H1 (cell line): Measurements from ENCODE around the gene BBS2. TPM values are rescaled to one million over a fixed set of nuclear protein-coding genes. Genes with fewer than 3 reads are reported as not detected.

Source experiments
- CTCF ChIA-PET: fragments of 300-600 bp; sonication (Branson Sonifier 250); formaldehyde crosslinking; loops from one replicate; lab custom pipeline; 2021; ENCODE audit not compliant: partially characterized antibody; lab: Charles Lee
- POLR2A ChIA-PET: fragments of 300-600 bp; sonication (Branson Sonifier 250); formaldehyde crosslinking; loops from one replicate; lab custom pipeline; 2021; ENCODE audit warnings: inconsistent platforms; ENCODE audit not compliant: partially characterized antibody; lab: Charles Lee
- DNase-seq, 2 experiments: peaks; one replicate each; pipeline versions ENCODE4 v3.0.0 to v3.0.0-alpha.2; 2010 to 2022; ENCODE audit warnings: low spot score in 2 of 2, low read depth in 1 of 2, mixed read lengths in 1 of 2
- FAIRE-seq: peaks from 2 replicates; lab custom pipeline; 2011; peaks lifted over from hg19 to GRCh38; lab: Jason Lieb, UNC
- H2AFZ ChIP-seq: 2 replicates; pipeline ENCODE4 v1.8.1; 2012; ENCODE audit warnings: low read length, inconsistent platforms
- H2AK5ac ChIP-seq: 2 replicates; pipeline ENCODE4 v1.6.1; 2013; ENCODE audit warnings: low read depth, low read length
- H2BK120ac ChIP-seq: replicated peaks from 2 replicates; pipeline ENCODE3; 2013; ENCODE audit warnings: low read depth, low read length, inconsistent platforms
- H2BK12ac ChIP-seq: 2 replicates; pipeline ENCODE4 v1.6.1; 2013; ENCODE audit warnings: low read depth, low read length
- H2BK15ac ChIP-seq: 2 replicates; pipeline ENCODE4 v1.6.1; 2013; ENCODE audit warnings: low read length
- H2BK20ac ChIP-seq: 2 replicates; pipeline ENCODE4 v1.6.1; 2013; ENCODE audit warnings: low read length
- H2BK5ac ChIP-seq: 2 replicates; pipeline ENCODE4 v1.6.1; 2013; ENCODE audit warnings: low read depth, low read length
- H3K14ac ChIP-seq: 2 replicates; pipeline ENCODE4 v1.6.1; 2013; ENCODE audit warnings: inconsistent platforms; ENCODE audit not compliant: insufficient read length
- H3K18ac ChIP-seq: 2 replicates; pipeline ENCODE4 v1.6.1; 2013; ENCODE audit warnings: low read length; ENCODE audit errors: extremely low read depth
- H3K23ac ChIP-seq: 2 replicates; pipeline ENCODE4 v1.6.1; 2013; ENCODE audit warnings: inconsistent platforms; ENCODE audit not compliant: insufficient read length
- H3K23me2 ChIP-seq: 2 replicates; pipeline ENCODE4 v1.6.1; 2013; ENCODE audit warnings: low read depth, low read length
- H3K27ac ChIP-seq: 2 replicates; pipeline ENCODE4 v1.6.1; 2011; ENCODE audit warnings: low read depth, low read length, inconsistent platforms
- H3K27me3 ChIP-seq, 4 experiments: replicated peaks in 1 of 4; 1 replicate in 1 of 4; 2 replicates in 3 of 4; pipeline versions ENCODE4 v1.6.1 to v1.8.1; 2011 to 2013; ENCODE audit warnings: low read length in 3 of 4, mild to moderate bottlenecking in 3 of 4, inconsistent platforms in 2 of 4, mixed read lengths in 2 of 4, moderate library complexity in 1 of 4; ENCODE audit not compliant: control insufficient read depth in 3 of 4, insufficient read depth in 3 of 4; ENCODE audit errors: extremely low read depth in 1 of 4
- H3K36me3 ChIP-seq, 4 experiments: 2 replicates each; pipeline versions ENCODE4 v1.6.1 to v1.8.1; 2011 to 2013; ENCODE audit warnings: mild to moderate bottlenecking in 4 of 4, low read length in 3 of 4, moderate library complexity in 2 of 4, control low read depth in 1 of 4, inconsistent platforms in 1 of 4; ENCODE audit not compliant: insufficient read depth in 4 of 4, control insufficient read depth in 2 of 4
- H3K4ac ChIP-seq: replicated peaks from 2 replicates; pipeline ENCODE3; 2013; ENCODE audit warnings: low read length, low read depth, mixed read lengths, inconsistent platforms; ENCODE audit not compliant: insufficient read length
- H3K4me1 ChIP-seq, 4 experiments: replicated peaks in 1 of 4; 1 replicate in 1 of 4; 2 replicates in 3 of 4; pipeline versions ENCODE4 v1.6.1 to v1.8.1; 2011 to 2013; ENCODE audit warnings: low read length in 3 of 4, inconsistent platforms in 2 of 4, mixed read lengths in 1 of 4; ENCODE audit not compliant: insufficient read depth in 4 of 4, control insufficient read depth in 3 of 4
- H3K4me2 ChIP-seq, 2 experiments: 2 replicates each; pipeline versions ENCODE4 v1.6.1 to v1.8.1; 2011 to 2013; ENCODE audit warnings: low read depth in 2 of 2, low read length in 2 of 2, control low read depth in 1 of 2, inconsistent platforms in 1 of 2, mild to moderate bottlenecking in 1 of 2; ENCODE audit not compliant: insufficient read depth in 1 of 2
- H3K4me3 ChIP-seq, 4 experiments: fragments of 200-600, 300-600 bp in 1 of 4; sonication (generic), shearing (Covaris generic), sonication (Bioruptor Twin) in 1 of 4; 2 replicates each; pipeline versions ENCODE4 v1.5.1 to v1.8.1; 2011 to 2016; ENCODE audit warnings: low read length in 4 of 4, low read depth in 3 of 4, control low read depth in 2 of 4, inconsistent platforms in 2 of 4, mild to moderate bottlenecking in 2 of 4, mixed read lengths in 1 of 4, moderate library complexity in 1 of 4; ENCODE audit not compliant: insufficient read depth in 2 of 4; ENCODE audit errors: extremely low read depth in 1 of 4
- H3K56ac ChIP-seq: replicated peaks from 2 replicates; pipeline ENCODE3; 2013; ENCODE audit warnings: low read depth, mild to moderate bottlenecking, mixed read lengths, low read length, inconsistent platforms; ENCODE audit not compliant: insufficient read length
- H3K79me1 ChIP-seq: 2 replicates; pipeline ENCODE4 v1.6.1; 2013; ENCODE audit warnings: low read depth, low read length, control low read depth
- H3K79me2 ChIP-seq, 2 experiments: 2 replicates each; pipeline versions ENCODE4 v1.6.1 to v1.8.1; 2012 to 2013; ENCODE audit warnings: low read length in 2 of 2, mild to moderate bottlenecking in 2 of 2, inconsistent platforms in 1 of 2; ENCODE audit not compliant: insufficient read depth in 2 of 2, control insufficient read depth in 1 of 2
- H3K9ac ChIP-seq, 4 experiments: replicated peaks in 1 of 4; 1 replicate in 1 of 4; 2 replicates in 3 of 4; pipeline versions ENCODE4 v1.6.1 to v1.8.1; 2011 to 2013; ENCODE audit warnings: low read depth in 3 of 4, low read length in 3 of 4, control low read depth in 2 of 4, mild to moderate bottlenecking in 2 of 4, moderate library complexity in 2 of 4, inconsistent platforms in 1 of 4; ENCODE audit errors: extremely low read depth in 1 of 4
- H3K9me3 ChIP-seq, 2 experiments: 2 replicates each; pipeline versions ENCODE4 v1.6.1 to v1.8.1; 2012 to 2013; ENCODE audit warnings: mild to moderate bottlenecking in 2 of 2, moderate library complexity in 2 of 2, control low read depth in 1 of 2, inconsistent platforms in 1 of 2, low read depth in 1 of 2, low read length in 1 of 2, mixed read lengths in 1 of 2; ENCODE audit not compliant: insufficient read depth in 2 of 2
- H4K20me1 ChIP-seq, 2 experiments: replicated peaks in 1 of 2; 2 replicates each; pipeline versions ENCODE3 to v1.8.1; 2011 to 2013; ENCODE audit warnings: inconsistent platforms in 2 of 2, low read length in 2 of 2, mild to moderate bottlenecking in 1 of 2; ENCODE audit not compliant: insufficient read depth in 2 of 2, control insufficient read depth in 1 of 2
- H4K5ac ChIP-seq: 2 replicates; pipeline ENCODE4 v1.6.1; 2013; ENCODE audit warnings: low read length, low read depth, mixed read lengths, inconsistent platforms; ENCODE audit not compliant: insufficient read length
- H4K8ac ChIP-seq: 2 replicates; pipeline ENCODE4 v1.8.0; 2013; ENCODE audit warnings: mild to moderate bottlenecking, moderate library complexity, low read length, inconsistent platforms; ENCODE audit not compliant: insufficient read depth; ENCODE audit errors: extremely low read depth
- H4K91ac ChIP-seq: replicated peaks from 2 replicates; pipeline ENCODE3; 2013; ENCODE audit warnings: low read length, mixed read lengths, inconsistent platforms; ENCODE audit not compliant: insufficient read length
- ATF3 ChIP-seq: IDR thresholded peaks from 2 replicates; pipeline ENCODE4 v1.6.1; 2011; ENCODE audit warnings: low read depth, mild to moderate bottlenecking, low read length; ENCODE audit not compliant: insufficient read depth
- NRF1 ChIP-seq: IDR thresholded peaks from 2 replicates; pipeline ENCODE4 v1.6.1; 2011; ENCODE audit warnings: mild to moderate bottlenecking, low read depth, low read length, improper control_type of control experiment
- RBBP5 ChIP-seq: IDR thresholded peaks from 2 replicates; pipeline ENCODE4 v1.7.1; 2012; ENCODE audit warnings: low read depth, mild to moderate bottlenecking, inconsistent platforms, low read length, moderate library complexity, borderline replicate concordance
- TEAD4 ChIP-seq: IDR thresholded peaks from 2 replicates; pipeline ENCODE4 v1.6.1; 2012; ENCODE audit warnings: low read depth, low read length, inconsistent platforms, mixed read lengths
- WGBS, 2 experiments: shearing (Covaris generic) in 1 of 2; methylation state at CpG; one replicate each; pipeline versions ENCODE4 v1.1.6 to v1.1.7; 2013 to 2015; ENCODE audit warnings: low lambda C conversion rate in 2 of 2, mixed read lengths in 2 of 2, inconsistent platforms in 1 of 2, low coverage in 1 of 2, missing lambda C conversion rate in 1 of 2; ENCODE audit not compliant: insufficient replicate concordance in 2 of 2, insufficient coverage in 1 of 2, insufficient read length in 1 of 2; ENCODE audit errors: extremely low coverage in 1 of 2, missing lambda C conversion rate in 1 of 2; 5-methylcytosine and 5-hydroxymethylcytosine counted together
- polyA plus RNA-seq, 7 experiments: library from polyadenylated mRNA; depleted of rRNA in 3 of 7; stranded (reverse) in 5 of 7; unstranded in 2 of 7; fragments of >200 nt in 5 of 7; fragments of 200-250 nt in 2 of 7; gene quantifications; 1 replicate in 5 of 7; 2 replicates in 1 of 7; 4 replicates in 1 of 7; pipeline versions ENCODE4 v1.2.1 to v1.2.3, GENCODE V29; 2011 to 2013; ENCODE audit warnings: missing spikeins in 2 of 7, mixed read lengths in 2 of 7
- total RNA-seq: library from RNA; stranded (reverse); fragmentation: NEBNext Ultra II Directional; extraction: Animal tissue kit (Norgen Biotek cat#: 25700); gene quantifications from 2 replicates; pipeline ENCODE4 v1.2.1, GENCODE V29; 2021

The BBS2 gene
- total and polyA plus RNA-seq, 2 of the 8 experiments (the other 6 are each of a cell fraction or from before 2014, with no cell fraction given) = 12.3 to 15.1 TPM

- Histone ChIP-seq H3K4me1 (no peaks in the 10 kb centered on the region), H3K23me2 (peaks cover 2% of the 10 kb centered on the region; the same call in 1 of the 2 replicates), H2BK15ac (no peak within 1 kb of the TSS), H3K27ac (no peak within 1 kb of the TSS), H4K20me1 (peaks cover 0 to 3% of the 10 kb centered on the region in 2 experiments), H3K14ac (no peak within 1 kb of the TSS), H2BK5ac (no peak within 1 kb of the TSS), H2BK12ac (no peak within 1 kb of the TSS), H3K79me1 (no peaks in the 10 kb centered on the region), H4K8ac (no peak within 1 kb of the TSS), H3K9ac (no peak within 1 kb of the TSS), H3K18ac (no peak within 1 kb of the TSS), H3K4ac (no peak within 1 kb of the TSS), H2AFZ (no peak within 1 kb of the TSS), H2BK120ac (no peak within 1 kb of the TSS), H4K5ac (no peak within 1 kb of the TSS), H3K36me3 (no peaks in the 10 kb centered on the region), H4K91ac (no peak within 1 kb of the TSS), H2BK20ac (no peak within 1 kb of the TSS), H2AK5ac (no peak within 1 kb of the TSS), H3K9me3 (no peaks in the 10 kb centered on the region), H3K79me2 (no peaks in the 10 kb centered on the region), H3K4me2 (no peak within 1 kb of the TSS), H3K4me3 (no peak within 1 kb of the TSS), H3K56ac (no peak within 1 kb of the TSS), H3K23ac (no peak within 1 kb of the TSS), H3K27me3 (peaks cover 0 to 2% (median under 1%) of the 10 kb centered on the region in 4 experiments; a peak in 2 of 7 replicates)
- POLR2A ChIA-PET = no interaction called here
- TF ChIP-seq NRF1 (no peak), RBBP5 (no peak), TEAD4 (no peak), ATF3 (no peak)
- FAIRE-seq (no peak), DNase-seq (no peak)
- WGBS, 2 experiments = 92% methylated on average over 9 of the region's 12 CpGs; no CpG with 5 or more reads in 1 of the 2 experiments
- CTCF ChIA-PET = interaction anchor here (0.6 to 1.6 kb wide), 2 partner anchors 11 to 109 kb away, joined by 3 to 4 read pairs; no protein-coding TSS in a partner anchor
These were observed 45.1 kb upstream of the BBS2 start, which contains the start of gene MT4 for GRCh38 chr16:56564793-56565477. Gene MT4 (plus strand): TSS chr16:56565073. CDS start chr16:56565129, 56 bp downstream.
